ENCODE measurements around the gene FSD1.
A peak's percentile ranks its signal among the peaks of the same experiment; 100 is the strongest.

Gene FSD1

DNA sequence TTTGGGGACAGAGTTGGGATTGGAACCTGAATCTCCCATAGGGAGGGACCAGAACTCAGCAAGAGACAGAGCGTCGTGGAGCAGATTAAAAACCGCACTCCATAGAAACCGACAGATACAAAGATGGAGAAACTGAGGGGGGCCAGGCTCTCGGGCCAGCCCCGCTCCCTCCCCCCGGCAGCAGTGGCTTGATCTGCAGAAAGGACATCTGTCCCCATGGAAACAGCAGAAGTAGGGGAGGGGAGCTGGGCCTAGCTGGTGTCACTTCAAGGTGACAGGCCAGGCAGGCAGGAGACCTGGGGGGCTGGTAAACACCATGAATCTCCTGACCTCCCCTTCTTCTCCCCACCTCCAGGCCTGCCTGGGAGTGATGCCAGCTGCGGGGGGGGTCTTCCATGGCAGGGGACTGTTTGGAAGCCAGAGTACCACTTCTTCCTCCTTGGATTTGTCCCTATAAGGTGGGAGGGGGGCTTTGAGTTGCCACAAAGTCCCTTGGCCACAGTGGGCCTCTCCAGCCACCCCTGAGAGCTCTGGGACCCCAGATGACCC, 13.1 kb upstream of the FSD1 start:
- H3K4me3 ChIP-seq = no peak overlapping the region
- H3K27me3 ChIP-seq = no peaks in the 10 kb centered on the region
- TF ChIP-seq Cebpa-rat (IDR thresholded peaks at IDR 0.05) = no peak
- H3K4me2 ChIP-seq = no peak overlapping the region
- no peaks in the 10 kb centered on the region for H3K36me3 ChIP-seq
- H3K9me3 ChIP-seq (replicated peaks in 1 of 11) = no peaks in the 10 kb centered on the region
- no peak overlapping the region; a peak in 1 of 22 replicates for H3K9ac ChIP-seq
- H3K27ac ChIP-seq = no peak overlapping the region
- H4K20me1 ChIP-seq = no peaks in the 10 kb centered on the region
- H3K4me1 ChIP-seq = peaks cover under 1 to 9% (median 8%) of the 10 kb centered on the region in 10 experiments

DNA sequence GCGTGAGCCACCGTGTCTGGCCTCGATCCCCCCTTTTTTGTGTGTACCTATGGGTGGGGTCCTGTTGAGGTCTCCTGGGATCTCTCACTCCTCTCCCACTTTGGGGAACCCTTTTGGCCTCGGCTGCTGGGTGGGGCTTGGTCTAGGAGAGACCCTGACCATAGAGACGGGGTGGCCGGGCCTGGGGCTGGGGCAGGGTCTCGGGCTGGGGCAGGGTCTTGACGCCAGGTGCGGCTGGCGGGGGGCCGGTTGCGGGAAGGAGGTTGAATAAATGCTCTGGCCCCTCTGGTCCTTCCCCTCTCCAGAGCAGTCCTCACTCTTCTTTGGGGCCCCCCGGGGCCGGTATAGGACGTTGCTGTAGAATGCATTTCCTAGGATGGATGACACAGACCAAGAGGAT, 11.9 kb upstream of the FSD1 start:
- H4K20me1 ChIP-seq = peaks cover 0 to 4% (median 0%) of the 10 kb centered on the region in 11 experiments; a peak in 1 of 22 replicates
- no peak overlapping the region for H3K4me2 ChIP-seq
- no peak overlapping the region for H3K27ac ChIP-seq
- no peaks in the 10 kb centered on the region for H3K9me3 ChIP-seq (replicated peaks in 1 of 11)
- peaks cover 5 to 22% (median 21%) of the 10 kb centered on the region in 10 experiments for H3K4me1 ChIP-seq
- H3K36me3 ChIP-seq = no peaks in the 10 kb centered on the region
- no peak overlapping the region for H3K4me3 ChIP-seq
- H3K9ac ChIP-seq = no peak overlapping the region
- no peak for TF ChIP-seq Cebpa-rat (IDR thresholded peaks at IDR 0.05)
- H3K27me3 ChIP-seq = no peaks in the 10 kb centered on the region

DNA sequence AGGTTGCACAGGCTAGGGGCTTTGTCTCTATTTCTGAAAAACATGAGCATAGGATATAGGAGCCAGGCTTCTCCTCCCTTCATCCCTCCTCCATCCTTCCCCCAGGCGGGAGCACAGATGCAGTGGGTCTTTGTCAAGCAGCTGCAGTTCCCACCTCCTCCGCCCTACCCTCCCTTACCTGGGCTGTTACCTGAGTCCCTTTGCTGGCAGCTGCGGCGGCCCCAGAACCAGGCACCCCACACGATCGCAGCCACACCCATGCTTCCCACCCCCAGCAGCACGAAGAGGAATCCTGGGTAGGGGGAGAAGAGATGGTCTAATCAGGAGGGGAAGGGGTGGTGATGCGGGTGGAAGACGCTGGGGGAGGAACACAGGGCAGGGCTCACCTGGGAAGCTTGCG, 10.0 kb upstream of the FSD1 start:
- H3K4me3 ChIP-seq = no peak overlapping the region
- no peaks in the 10 kb centered on the region for H3K27me3 ChIP-seq
- H3K4me2 ChIP-seq = no peak overlapping the region
- no peak for TF ChIP-seq Cebpa-rat (IDR thresholded peaks at IDR 0.05)
- H4K20me1 ChIP-seq = peaks cover 0 to 4% (median 0%) of the 10 kb centered on the region in 11 experiments; a peak in 1 of 22 replicates
- H3K9me3 ChIP-seq (replicated peaks in 1 of 11) = no peaks in the 10 kb centered on the region
- peaks cover 5 to 37% (median 33%) of the 10 kb centered on the region in 10 experiments for H3K4me1 ChIP-seq
- no peak overlapping the region for H3K9ac ChIP-seq
- no peaks in the 10 kb centered on the region for H3K36me3 ChIP-seq
- H3K27ac ChIP-seq = no peak overlapping the region; a peak in 1 of 22 replicates

DNA sequence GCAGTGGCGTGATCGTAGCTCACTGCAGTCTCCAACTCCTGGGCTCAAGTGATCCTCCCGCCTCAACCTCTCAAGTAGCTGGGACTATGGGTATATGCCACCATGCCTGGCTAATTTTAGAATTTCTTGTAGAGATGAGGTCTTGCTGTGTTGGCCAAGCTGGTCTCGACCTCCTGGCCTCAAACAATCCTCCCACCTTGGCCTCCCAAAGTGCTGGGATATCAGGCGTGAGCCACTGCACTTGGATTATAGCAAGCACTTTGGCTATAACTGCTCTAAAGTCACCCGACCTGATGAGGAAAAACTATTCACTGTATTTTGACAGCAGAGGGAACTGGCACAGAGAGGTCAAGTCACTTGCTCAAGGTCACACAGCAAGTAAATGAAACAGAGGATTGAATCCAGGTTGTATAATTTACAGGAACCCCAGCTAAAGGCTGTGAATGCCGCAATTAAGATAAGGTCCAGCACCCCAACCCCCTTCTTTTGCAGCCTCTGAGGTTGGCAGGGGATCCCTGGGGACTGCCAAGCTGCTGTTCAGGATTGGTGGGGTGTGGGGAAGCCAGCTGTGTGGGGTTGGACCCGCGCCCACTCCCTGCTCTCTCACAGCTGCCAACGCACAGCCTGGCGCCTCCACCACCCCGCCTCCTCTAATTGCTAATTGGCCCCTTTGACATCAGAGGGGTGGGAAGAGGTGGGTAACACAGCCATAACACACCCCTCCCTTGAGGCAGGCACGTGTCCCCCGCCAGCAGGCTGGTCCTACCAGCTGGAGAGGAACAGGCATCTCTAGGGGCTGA, 8.2 kb upstream of the FSD1 start:
- peaks cover 5 to 38% (median 33%) of the 10 kb centered on the region in 10 experiments for H3K4me1 ChIP-seq
- H3K36me3 ChIP-seq = no peaks in the 10 kb centered on the region
- H3K4me2 ChIP-seq = peak overlapping the region; percentile 33 to 77 (median 70)
- H3K27me3 ChIP-seq = no peaks in the 10 kb centered on the region
- H4K20me1 ChIP-seq = peaks cover 0 to 4% (median 0%) of the 10 kb centered on the region in 11 experiments; a peak in 1 of 22 replicates
- no peak overlapping the region for H3K4me3 ChIP-seq
- no peak for TF ChIP-seq Cebpa-rat (IDR thresholded peaks at IDR 0.05)
- peak overlapping the region in 4 of 11 experiments; percentile 0 to 53 (median 28); a peak in 4 of 22 replicates for H3K9ac ChIP-seq
- H3K9me3 ChIP-seq (replicated peaks in 1 of 11) = no peaks in the 10 kb centered on the region
- H3K27ac ChIP-seq = peak overlapping the region in 6 of 11 experiments; percentile 14 to 51 (median 26); a peak in 6 of 22 replicates

DNA sequence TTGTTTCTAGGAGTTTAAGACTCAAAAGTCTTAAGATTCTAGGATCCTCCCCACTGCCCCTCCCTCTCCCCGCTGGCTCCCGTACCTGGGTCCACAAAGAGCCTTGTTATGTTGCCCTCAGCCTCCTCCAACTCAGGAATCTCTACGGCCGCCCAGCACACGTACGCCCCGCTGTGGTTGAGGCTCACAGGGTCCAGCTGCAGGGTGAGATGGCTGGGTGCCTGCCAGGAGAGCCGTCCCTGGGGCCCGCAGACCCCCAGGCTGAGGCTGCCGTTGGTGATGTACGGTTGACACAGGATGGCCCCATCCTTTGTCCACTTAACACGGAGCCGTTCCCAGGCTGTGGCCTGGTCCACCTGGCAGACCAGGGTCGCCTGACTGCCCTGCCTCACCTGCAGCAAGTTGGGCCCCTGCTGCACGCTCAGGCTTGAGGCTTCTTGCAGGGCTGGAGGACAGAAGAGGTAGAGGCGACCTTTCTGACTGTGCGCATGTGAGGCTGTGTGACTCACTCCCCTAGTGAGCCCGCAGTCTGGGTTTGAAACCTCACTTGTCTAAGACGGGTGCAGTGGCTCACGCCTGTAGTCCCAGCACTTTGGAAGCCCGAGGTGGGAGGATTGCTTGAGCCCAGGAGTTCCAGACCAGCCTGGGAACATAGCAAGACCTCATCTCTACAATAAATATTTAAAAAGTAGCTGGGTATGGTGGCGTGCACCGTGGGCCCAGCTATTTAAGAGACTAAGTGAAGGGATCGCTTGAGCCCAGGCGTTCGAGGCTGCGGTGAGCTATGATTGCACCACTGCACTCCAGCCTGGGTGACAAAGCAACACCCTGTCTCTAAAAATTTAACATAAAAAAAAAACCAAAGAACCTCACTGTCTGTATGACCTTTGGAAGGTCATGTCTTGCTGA, 6.2 kb upstream of the FSD1 start:
- TF ChIP-seq Cebpa-rat (IDR thresholded peaks at IDR 0.05) = no peak
- H3K27ac ChIP-seq = peak overlapping the region in 2 of 11 experiments; percentile 18 to 33; a peak in 3 of 22 replicates
- no peak overlapping the region for H3K4me3 ChIP-seq

DNA sequence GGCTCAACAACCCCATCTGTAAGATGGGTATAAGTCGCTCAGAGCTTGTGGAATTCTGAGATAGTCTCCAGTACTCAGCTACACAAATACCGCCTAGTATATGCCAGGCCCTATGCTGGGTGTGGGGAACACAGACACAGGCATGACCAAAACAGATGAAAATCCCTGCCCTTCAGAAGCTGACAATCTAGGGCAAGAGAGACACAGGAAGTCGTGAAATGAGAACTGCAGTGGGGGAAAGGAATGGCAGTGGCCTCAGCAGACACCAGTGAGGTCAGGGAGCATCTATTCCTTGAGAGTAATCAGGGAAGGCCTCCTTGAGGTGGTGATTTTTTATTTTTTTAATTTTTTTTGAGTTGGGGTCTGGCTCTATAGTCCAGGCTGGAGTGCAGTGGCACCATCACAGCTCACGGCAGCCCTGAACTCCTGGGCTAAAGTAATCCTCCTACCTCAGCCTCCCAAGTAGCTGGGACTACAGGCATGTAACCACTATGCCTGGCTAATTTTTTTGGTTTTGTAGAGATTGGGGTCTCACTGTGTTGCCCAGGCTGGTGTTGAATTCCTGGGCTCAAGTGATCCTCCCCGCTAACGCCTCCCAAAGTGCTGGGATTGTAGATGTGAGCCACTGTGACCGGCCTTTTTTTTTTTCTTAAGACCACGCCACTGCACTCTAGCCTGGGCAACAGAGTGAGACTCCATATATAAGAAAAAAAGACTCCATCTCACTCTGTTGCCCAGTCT, 5.4 kb upstream of the FSD1 start:
- H3K4me1 ChIP-seq = peaks cover 16 to 63% (median 55%) of the 10 kb centered on the region in 10 experiments
- peak overlapping the region in 2 of 11 experiments; percentile 77; a peak in 2 of 22 replicates for H3K4me2 ChIP-seq
- no peak for TF ChIP-seq Cebpa-rat (IDR thresholded peaks at IDR 0.05)
- H3K9ac ChIP-seq = peak overlapping the region in 1 of 11 experiments; percentile 57; a peak in 2 of 22 replicates
- no peak overlapping the region for H3K27ac ChIP-seq
- peaks cover 0 to 4% (median 0%) of the 10 kb centered on the region in 11 experiments; a peak in 1 of 22 replicates for H4K20me1 ChIP-seq
- no peaks in the 10 kb centered on the region for H3K27me3 ChIP-seq
- H3K36me3 ChIP-seq = no peaks in the 10 kb centered on the region
- H3K4me3 ChIP-seq = no peak overlapping the region
- H3K9me3 ChIP-seq (replicated peaks in 1 of 11) = no peaks in the 10 kb centered on the region

More for the DNA sequence above, 6.2 kb upstream of the FSD1 start:
- Histone ChIP-seq H3K27me3 (no peaks in the 10 kb centered on the region), H3K9ac (peak overlapping the region in 5 of 11 experiments; percentile 5 to 57 (median 46); a peak in 7 of 22 replicates), H3K4me1 (peaks cover 16 to 58% (median 50%) of the 10 kb centered on the region in 10 experiments), H3K36me3 (no peaks in the 10 kb centered on the region), H3K4me2 (peak overlapping the region in 7 of 11 experiments; percentile 9 to 77 (median 70); a peak in 10 of 22 replicates), H3K9me3 (replicated peaks in 1 of 11) (no peaks in the 10 kb centered on the region), H4K20me1 (peaks cover 0 to 4% (median 0%) of the 10 kb centered on the region in 11 experiments; a peak in 1 of 22 replicates)

DNA sequence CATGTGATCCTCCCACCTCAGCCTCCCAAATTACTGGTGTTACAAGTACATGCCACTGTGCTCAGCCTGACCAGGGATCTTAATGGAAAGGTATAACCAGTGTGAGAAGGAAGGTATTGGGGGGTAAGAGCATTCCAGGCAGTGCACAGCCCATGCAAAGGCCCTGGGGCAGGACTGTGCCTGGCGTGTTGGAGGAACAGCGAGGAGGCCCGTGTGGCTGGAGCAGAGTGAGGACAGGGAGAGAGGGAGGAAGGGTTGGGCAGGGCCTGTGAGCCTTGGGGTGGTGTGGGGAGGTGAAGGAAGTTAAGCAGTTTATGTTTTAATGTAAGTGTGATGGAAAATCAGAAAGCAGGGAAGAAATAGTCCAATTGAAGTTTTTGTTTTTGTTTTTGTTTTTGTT, 3.8 kb upstream of the FSD1 start:
- no peaks in the 10 kb centered on the region for H3K36me3 ChIP-seq
- H3K9ac ChIP-seq = no peak overlapping the region
- H3K9me3 ChIP-seq (replicated peaks in 1 of 11) = no peaks in the 10 kb centered on the region
- TF ChIP-seq Cebpa-rat (IDR thresholded peaks at IDR 0.05) = no peak
- H4K20me1 ChIP-seq = peaks cover 0 to 4% (median 0%) of the 10 kb centered on the region in 11 experiments; a peak in 2 of 22 replicates
- H3K27ac ChIP-seq = no peak overlapping the region
- no peak overlapping the region for H3K4me2 ChIP-seq
- H3K4me1 ChIP-seq = peaks cover 16 to 69% (median 56%) of the 10 kb centered on the region in 10 experiments
- H3K27me3 ChIP-seq = no peaks in the 10 kb centered on the region
- H3K4me3 ChIP-seq = no peak overlapping the region

Measured in BLaER1 treated with 17β-estradiol and CSF1 and Interleukin-3, amounts not matched to agents 10 nM and 100 nM (cell line).